IPS-NIHi7 (cell line): Measurements from ENCODE around the gene AOC3.
"Not testable (repeated sequence)": the region's sequence is repeated elsewhere in the genome, so short reads cannot be mapped to it uniquely, and the experiment has no call there.

ENCODE experiments used
- DNase-seq: peaks from one replicate; pipeline ENCODE4 v3.0.0; 2012; ENCODE audit warnings: mixed read lengths; ENCODE audit errors: extremely low spot score

The AOC3 gene

GRCh38 chr17:42894283-42895184, 43.5 kb downstream of the AOC3 start:
- DNase-seq: no peak

- no peak for DNase-seq
Observed at GRCh38 chr17:42895185-42895555, 44.2 kb downstream of the AOC3 start.

- no peak for DNase-seq
Observed at GRCh38 chr17:42898147-42898811, 47.3 kb downstream of the AOC3 start.

- DNase-seq: not testable (repeated sequence)
Observed at GRCh38 chr17:42899981-42900380, 49.0 kb downstream of the AOC3 start.

GRCh38 chr17:42900460-42901331, 49.7 kb downstream of the AOC3 start, which contains the start of gene G6PC1:
G6PC1 (plus strand) TSS chr17:42900799; CDS start chr17:42900877, 78 bp downstream.
- no peak for DNase-seq

GRCh38 chr17:42901535-42902229, 50.7 kb downstream of the AOC3 start:
- no peak for DNase-seq

- DNase-seq: no peak
Observed at GRCh38 chr17:42904110-42904469, 53.1 kb downstream of the AOC3 start.

GRCh38 chr17:42906772-42907446, 55.9 kb downstream of the AOC3 start:
- DNase-seq: no peak
